Panc1 (cell line): ENCODE data around the gene TAS2R7. TPM values are rescaled to one million over a fixed set of nuclear protein-coding genes. Genes with fewer than 3 reads are reported as not detected.

Experiments
- ATAC-seq: fragments of 200-7000 bp; cut with Tn5 transposase; 2 replicates; pipeline ENCODE4 v1.9.1; 2020; ENCODE audit warnings: mild to moderate bottlenecking, moderate library complexity
- BruUV-seq: library from RNA; stranded (reverse); fragments of 400-500 nt; replicated peaks from 2 replicates; lab custom pipeline; 2021; lab: Mats Ljungman, UMichigan
- CTCF ChIA-PET: fragments of 300-600 bp; sonication (Branson Sonifier 250); formaldehyde crosslinking; loops from one replicate; lab custom pipeline; 2022; ENCODE audit warnings: antibody characterized with exemption; lab: Charles Lee
- POLR2A ChIA-PET: fragments of 300-600 bp; sonication (Branson Sonifier 250); formaldehyde crosslinking; loops from one replicate; lab custom pipeline; 2022; ENCODE audit warnings: antibody characterized with exemption; lab: Charles Lee
- DNase-seq: peaks from one replicate; pipeline ENCODE4 v3.0.0-alpha.2; 2010; ENCODE audit warnings: low read depth, low spot score
- H3K27ac ChIP-seq: 2 replicates; pipeline ENCODE4 v1.5.1; 2011; ENCODE audit warnings: mild to moderate bottlenecking, low read length, inconsistent platforms
- H3K27me3 ChIP-seq: fragments of 200-500 bp; sonication (Bioruptor generic); 2 replicates; pipeline ENCODE4 v1.6.0; 2014; ENCODE audit warnings: low read length, inconsistent platforms; ENCODE audit not compliant: control insufficient read depth, insufficient read depth
- H3K36me3 ChIP-seq: fragments of 200-500 bp; sonication (Bioruptor generic); 2 replicates; pipeline ENCODE4 v1.5.1; 2014; ENCODE audit warnings: inconsistent platforms, mild to moderate bottlenecking, low read length, moderate library complexity; ENCODE audit not compliant: control insufficient read depth, insufficient read depth
- H3K4me1 ChIP-seq: 2 replicates; pipeline ENCODE4 v1.5.1; 2011; ENCODE audit warnings: inconsistent platforms, mild to moderate bottlenecking, low read length, moderate library complexity; ENCODE audit not compliant: control insufficient read depth, insufficient read depth
- H3K4me3 ChIP-seq, 2 experiments: 2 replicates each; pipeline ENCODE4 v1.5.1; 2011 to 2012; ENCODE audit warnings: low read depth in 2 of 2, low read length in 2 of 2, mild to moderate bottlenecking in 2 of 2, inconsistent platforms in 1 of 2, moderate library complexity in 1 of 2
- H3K9me3 ChIP-seq: fragments of 200-500 bp; sonication (Bioruptor generic); 2 replicates; pipeline ENCODE4 v1.5.1; 2014; ENCODE audit warnings: low read depth, mild to moderate bottlenecking, inconsistent platforms, low read length, moderate library complexity; ENCODE audit not compliant: control insufficient read depth, insufficient read depth
- CTCF ChIP-seq: fragments of 450-650 bp; IDR thresholded peaks from 2 replicates; pipeline ENCODE4 v1.5.1; 2017; ENCODE audit warnings: mild to moderate bottlenecking
- POLR2AphosphoS5 ChIP-seq: IDR thresholded peaks from 2 replicates; pipeline ENCODE4 v1.6.1; 2012; ENCODE audit warnings: mild to moderate bottlenecking, low read depth, low read length, moderate library complexity
- REST ChIP-seq, 2 experiments: IDR thresholded peaks; 2 replicates each; pipeline ENCODE4 v1.6.1; 2011 to 2012; ENCODE audit warnings: low read depth in 2 of 2, control low read depth in 1 of 2, low read length in 1 of 2, mild to moderate bottlenecking in 1 of 2, moderate library complexity in 1 of 2; ENCODE audit not compliant: insufficient read depth in 1 of 2
- SIN3A ChIP-seq: IDR thresholded peaks from 2 replicates; pipeline ENCODE4 v1.6.1; 2012; ENCODE audit warnings: low read depth, mild to moderate bottlenecking, low read length, moderate library complexity, borderline replicate concordance; ENCODE audit not compliant: insufficient read depth
- TCF7L2 ChIP-seq: IDR thresholded peaks from 2 replicates; pipeline ENCODE4 v1.6.1; 2011; ENCODE audit warnings: mild to moderate bottlenecking, low read depth, low read length, inconsistent platforms
- in situ Hi-C: cut with HindIII; loops from 2 replicates; pipeline ENCODE4 v1.10.0; 2016; ENCODE audit warnings: low sequenced_read_pairs, low pct_unique_long_range_greater_than_20kb
- intact Hi-C: fragments of 100-400 bp; cut with micrococcal nuclease; formaldehyde crosslinking; loops from one replicate; pipeline ENCODE4 v1.10.0; 2022; ENCODE audit not compliant: unreplicated experiment
- total RNA-seq: library from RNA; stranded (reverse); gene quantifications from one replicate; pipeline ENCODE4 v1.2.1, GENCODE V29; 2021; ENCODE audit not compliant: unreplicated experiment

The TAS2R7 gene
- total RNA-seq, 1 experiment from 2014 or later = not detected

GRCh38 chr12:10811883-10812536 lies 9.6 kb upstream of the TAS2R7 start:
- Histone ChIP-seq H3K9me3 (no peaks in the 10 kb centered on the region), H3K27me3 (no peaks in the 10 kb centered on the region), H3K27ac (no peak overlapping the region), H3K4me3 (no peak overlapping the region), H3K36me3 (no peaks in the 10 kb centered on the region; the same call in 1 of the 2 replicates), H3K4me1 (no peaks in the 10 kb centered on the region)
- ChIA-PET POLR2A (no interaction called here), CTCF (no interaction called here)
- no peak for TF ChIP-seq REST (IDR thresholded peaks at IDR 0.05; ENCODE audit: insufficient read depth in 1 of 2, low read depth in 2 of 2, low read length in 1 of 2)
- intact Hi-C loops (no loop called here), in situ Hi-C loops (no loop called here)
- BruUV-seq = no TSS peak
- no peak for DNase-seq
- no peak for ATAC-seq

- Histone ChIP-seq H3K27me3 (no peaks in the 10 kb centered on the region), H3K36me3 (no peaks in the 10 kb centered on the region), H3K4me1 (no peaks in the 10 kb centered on the region), H3K9me3 (no peaks in the 10 kb centered on the region), H3K27ac (no peak within 1 kb of the TSS), H3K4me3 (no peak within 1 kb of the TSS)
- in situ Hi-C loops = no loop called here
- POLR2A ChIA-PET = no interaction called here
- no peak for TF ChIP-seq SIN3A
- TF ChIP-seq REST (IDR thresholded peaks at IDR 0.05; ENCODE audit: insufficient read depth in 1 of 2, low read depth in 2 of 2, low read length in 1 of 2) = no peak
- BruUV-seq = no TSS peak
- CTCF ChIA-PET = no interaction called here
- intact Hi-C loops = no loop called here
- ATAC-seq = no peak
- no peak for DNase-seq
Measured at GRCh38 chr12:10810068-10810467, 7.6 kb upstream of the TAS2R7 start, which contains the start of gene TAS2R9. Gene TAS2R9 (minus strand): TSS chr12:10810168. CDS start chr12:10810075, 93 bp downstream.

- Histone ChIP-seq H3K4me3 (no peak within 1 kb of the TSS), H3K36me3 (no peaks in the 10 kb centered on the region), H3K9me3 (no peaks in the 10 kb centered on the region), H3K4me1 (no peaks in the 10 kb centered on the region), H3K27ac (no peak within 1 kb of the TSS), H3K27me3 (no peaks in the 10 kb centered on the region; the same call in 1 of the 2 replicates)
- TF ChIP-seq SIN3A (no peak), POLR2AphosphoS5 (no peak), REST (IDR thresholded peaks at IDR 0.05; ENCODE audit: insufficient read depth in 1 of 2, low read depth in 2 of 2, low read length in 1 of 2) (no peak), TCF7L2 (no peak), CTCF (no peak)
- no peak for DNase-seq
- no peak for ATAC-seq
- intact Hi-C loops = no loop called here
- in situ Hi-C loops = no loop called here
- POLR2A ChIA-PET = no interaction called here
- no TSS peak for BruUV-seq
- CTCF ChIA-PET = interaction anchor here (0.6 kb wide), 1 partner anchor 679 kb away, joined by 3 read pairs; no protein-coding TSS in a partner anchor
Measured at GRCh38 chr12:10807186-10807585, 4.8 kb upstream of the TAS2R7 start, which contains the start of gene TAS2R8. Gene TAS2R8 (minus strand): TSS chr12:10807286. CDS start chr12:10806980, 306 bp downstream.
